Measurements from ENCODE around the gene RBM38.
A peak's percentile ranks its signal among the peaks of the same experiment; 100 is the strongest.

DNA sequence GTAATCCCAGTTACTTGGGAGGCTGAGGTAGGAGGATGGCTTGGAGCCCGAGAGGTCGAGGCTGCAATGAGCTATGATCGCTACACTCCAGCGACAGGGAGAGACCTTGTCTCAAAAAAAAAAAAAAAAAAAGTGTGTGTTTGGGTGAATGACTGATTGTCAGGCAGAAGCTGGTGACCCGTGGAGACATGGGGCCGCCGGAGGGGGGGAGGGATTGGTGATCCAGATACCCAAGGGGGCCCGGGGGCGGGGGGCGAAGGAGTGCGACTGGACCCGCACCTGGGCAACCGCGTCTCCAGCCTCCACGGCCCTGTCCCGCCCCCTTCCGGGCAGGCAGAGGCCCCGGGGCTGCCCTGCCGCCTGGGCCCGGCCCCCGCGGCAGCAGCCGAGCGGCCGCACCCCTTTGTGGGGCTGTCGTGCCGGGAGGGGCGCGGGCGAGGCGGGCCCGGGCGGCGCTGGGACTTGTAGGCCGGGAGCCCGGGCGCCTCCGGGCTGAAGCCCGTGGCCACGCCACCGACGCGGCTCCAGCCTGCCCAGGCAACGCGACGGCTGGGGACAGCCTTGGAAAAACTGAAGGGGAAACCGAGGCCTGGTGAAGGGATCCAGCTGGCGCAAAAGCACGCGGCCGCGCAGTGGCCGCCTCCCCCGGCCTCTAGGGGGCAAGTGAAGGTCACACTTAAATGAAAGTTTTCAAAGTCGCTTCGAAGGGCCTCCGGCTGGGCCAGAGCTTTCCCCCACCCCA is 2.1 kb upstream of the RBM38 start:
- TF ChIP-seq EZH2 (IDR thresholded peaks at IDR 0.05; ENCODE audit: low read length, unreplicated experiment) (no peak), CTCF (conservative IDR thresholded peaks at IDR 0.05; ENCODE audit: low read depth, low read length) (peak; percentile 49; the same call in 1 of the 2 replicates)

Data from PC-3 (cell line).